ENCODE data around the gene IRAK3. TPM values are rescaled to one million over a fixed set of nuclear protein-coding genes. Genes with fewer than 3 reads are reported as not detected.
A peak's percentile ranks its signal among the peaks of the same experiment; 100 is the strongest.

Gene IRAK3
- total RNA-seq, 2 experiments from 2014 or later: 0.59 to 0.74 TPM

DNA sequence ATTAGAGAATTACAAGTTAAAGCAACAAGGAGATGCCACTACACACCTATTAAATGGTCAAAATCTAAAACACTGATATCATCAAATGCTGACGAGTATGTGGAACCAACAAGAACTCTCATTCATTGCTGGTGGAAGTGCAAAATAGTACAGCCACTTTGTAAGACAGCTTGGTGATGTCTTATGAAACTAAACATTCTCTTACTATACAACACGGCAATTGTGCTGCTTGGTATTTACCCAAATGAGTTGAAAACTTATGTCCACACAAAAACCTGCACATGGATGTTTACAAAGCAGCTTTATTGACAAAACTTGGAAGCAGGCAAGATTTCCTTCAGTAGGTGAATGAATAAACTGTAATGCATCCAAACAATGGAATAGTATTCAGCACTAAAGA, 22.5 kb upstream of the IRAK3 start:
- intact Hi-C loops (cut with DNase I, micrococcal nuclease): loop anchor here (5.0 to 10.0 kb wide), 2 partner anchors 136 to 138 kb away; partner anchors contain the start of gene HELB (in 2 of the 2)
- Mint-ChIP-seq H3K36me3 (ENCODE audit: low read depth) (peaks cover 80% of the 10 kb centered on the region), H3K4me3 (peak overlapping the region; percentile 84), H3K4me1 (ENCODE audit: low read depth) (peaks cover 86% of the 10 kb centered on the region), H3K27me3 (no peaks in the 10 kb centered on the region), H3K27ac (peak overlapping the region; percentile 93), H3K9me3 (peaks cover 18% of the 10 kb centered on the region)
- Histone ChIP-seq H3K27ac (ENCODE audit: low read depth in 1 of 2, low read length in 2 of 2) (no peak overlapping the region), H3K9me3 (ENCODE audit: control insufficient read depth in 1 of 2, insufficient read depth in 1 of 2, low read length in 2 of 2) (no peaks in the 10 kb centered on the region), H3K27me3 (ENCODE audit: control insufficient read depth in 1 of 2, insufficient read depth in 2 of 2, low read length in 2 of 2) (no peaks in the 10 kb centered on the region), H3K4me1 (ENCODE audit: insufficient read depth, low read length) (peaks cover 17% of the 10 kb centered on the region), H3K36me3 (ENCODE audit: insufficient read depth, low read length) (peaks cover 13% of the 10 kb centered on the region), H3K4me3 (ENCODE audit: low read length) (no peak overlapping the region)
- DNase-seq: no peak
- no peak for ATAC-seq (ENCODE audit: poor library complexity)
- ChIA-PET POLR2A (interaction anchor here (0.6 to 1.0 kb wide), 2 partner anchors 734 to 744 kb away, joined by 3 to 4 read pairs; no protein-coding TSS in a partner anchor), CTCF (no interaction called here)
- TF ChIP-seq, protein P1, sequence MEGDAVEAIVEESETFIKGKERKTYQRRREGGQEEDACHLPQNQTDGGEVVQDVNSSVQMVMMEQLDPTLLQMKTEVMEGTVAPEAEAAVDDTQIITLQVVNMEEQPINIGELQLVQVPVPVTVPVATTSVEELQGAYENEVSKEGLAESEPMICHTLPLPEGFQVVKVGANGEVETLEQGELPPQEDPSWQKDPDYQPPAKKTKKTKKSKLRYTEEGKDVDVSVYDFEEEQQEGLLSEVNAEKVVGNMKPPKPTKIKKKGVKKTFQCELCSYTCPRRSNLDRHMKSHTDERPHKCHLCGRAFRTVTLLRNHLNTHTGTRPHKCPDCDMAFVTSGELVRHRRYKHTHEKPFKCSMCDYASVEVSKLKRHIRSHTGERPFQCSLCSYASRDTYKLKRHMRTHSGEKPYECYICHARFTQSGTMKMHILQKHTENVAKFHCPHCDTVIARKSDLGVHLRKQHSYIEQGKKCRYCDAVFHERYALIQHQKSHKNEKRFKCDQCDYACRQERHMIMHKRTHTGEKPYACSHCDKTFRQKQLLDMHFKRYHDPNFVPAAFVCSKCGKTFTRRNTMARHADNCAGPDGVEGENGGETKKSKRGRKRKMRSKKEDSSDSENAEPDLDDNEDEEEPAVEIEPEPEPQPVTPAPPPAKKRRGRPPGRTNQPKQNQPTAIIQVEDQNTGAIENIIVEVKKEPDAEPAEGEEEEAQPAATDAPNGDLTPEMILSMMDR (IDR thresholded peaks at IDR 0.05): no peak

DNA sequence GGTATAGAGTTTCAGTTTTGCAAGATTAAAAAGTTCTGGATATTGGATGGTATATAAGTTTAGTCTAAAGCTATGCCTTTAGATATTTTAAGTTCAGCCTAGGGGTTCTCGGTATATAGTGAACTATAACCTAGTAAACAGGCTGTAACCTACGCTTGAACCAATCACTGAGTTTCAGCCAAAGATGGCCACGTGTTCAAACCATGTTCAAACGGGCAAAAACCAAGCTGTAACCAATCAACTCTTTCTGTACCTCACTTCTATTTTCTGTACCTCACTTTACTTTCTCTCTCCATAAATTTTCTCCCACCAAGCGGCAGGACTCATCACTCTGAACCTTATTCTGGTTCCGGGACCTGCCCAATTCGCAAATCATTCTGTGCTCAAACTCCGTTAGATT, 20.6 kb upstream of the IRAK3 start:
- Mint-ChIP-seq H3K27ac (peak overlapping the region; percentile 93), H3K27me3 (peaks cover 4% of the 10 kb centered on the region), H3K36me3 (ENCODE audit: low read depth) (peaks cover 61% of the 10 kb centered on the region), H3K9me3 (peaks cover 14% of the 10 kb centered on the region), H3K4me3 (peak overlapping the region; percentile 93), H3K4me1 (ENCODE audit: low read depth) (peaks cover 68% of the 10 kb centered on the region)
- no peak overlapping the region for H3K27ac ChIP-seq (ENCODE audit: low read depth in 1 of 2, low read length in 2 of 2)
- intact Hi-C loops (cut with DNase I, micrococcal nuclease): loop anchor here (2.0 to 10.0 kb wide), 4 partner anchors 20 to 136 kb away; partner anchors contain the start of genes HELB (in 2 of the 2) and LLPH (in 2 of the 2)
- TF ChIP-seq, protein P1 (IDR thresholded peaks at IDR 0.05): no peak
- POLR2A ChIA-PET: interaction anchor here (0.7 to 2.6 kb wide), 20 partner anchors 9 to 1946 kb away, joined by 3 to 94 read pairs (median 6); partner anchors contain the start of genes CAND1, HELB, IRAK3 and KICS2
- ATAC-seq (ENCODE audit: poor library complexity) (no peak), DNase-seq (no peak)
- peak overlapping the region; percentile 88 for H3K4me3 ChIP-seq (ENCODE audit: low read length)
- H3K9me3 ChIP-seq (ENCODE audit: control insufficient read depth in 1 of 2, insufficient read depth in 1 of 2, low read length in 2 of 2): no peaks in the 10 kb centered on the region
- peaks cover 17% of the 10 kb centered on the region for H3K4me1 ChIP-seq (ENCODE audit: insufficient read depth, low read length)
- CTCF ChIA-PET: interaction anchor here (1.5 to 2.2 kb wide), 2 partner anchors 23 to 38 kb away, joined by 7 to 19 read pairs; partner anchors contain the start of gene LLPH
- H3K36me3 ChIP-seq (ENCODE audit: insufficient read depth, low read length): peaks cover 13% of the 10 kb centered on the region
- no peaks in the 10 kb centered on the region for H3K27me3 ChIP-seq (ENCODE audit: control insufficient read depth in 1 of 2, insufficient read depth in 2 of 2, low read length in 2 of 2)

DNA sequence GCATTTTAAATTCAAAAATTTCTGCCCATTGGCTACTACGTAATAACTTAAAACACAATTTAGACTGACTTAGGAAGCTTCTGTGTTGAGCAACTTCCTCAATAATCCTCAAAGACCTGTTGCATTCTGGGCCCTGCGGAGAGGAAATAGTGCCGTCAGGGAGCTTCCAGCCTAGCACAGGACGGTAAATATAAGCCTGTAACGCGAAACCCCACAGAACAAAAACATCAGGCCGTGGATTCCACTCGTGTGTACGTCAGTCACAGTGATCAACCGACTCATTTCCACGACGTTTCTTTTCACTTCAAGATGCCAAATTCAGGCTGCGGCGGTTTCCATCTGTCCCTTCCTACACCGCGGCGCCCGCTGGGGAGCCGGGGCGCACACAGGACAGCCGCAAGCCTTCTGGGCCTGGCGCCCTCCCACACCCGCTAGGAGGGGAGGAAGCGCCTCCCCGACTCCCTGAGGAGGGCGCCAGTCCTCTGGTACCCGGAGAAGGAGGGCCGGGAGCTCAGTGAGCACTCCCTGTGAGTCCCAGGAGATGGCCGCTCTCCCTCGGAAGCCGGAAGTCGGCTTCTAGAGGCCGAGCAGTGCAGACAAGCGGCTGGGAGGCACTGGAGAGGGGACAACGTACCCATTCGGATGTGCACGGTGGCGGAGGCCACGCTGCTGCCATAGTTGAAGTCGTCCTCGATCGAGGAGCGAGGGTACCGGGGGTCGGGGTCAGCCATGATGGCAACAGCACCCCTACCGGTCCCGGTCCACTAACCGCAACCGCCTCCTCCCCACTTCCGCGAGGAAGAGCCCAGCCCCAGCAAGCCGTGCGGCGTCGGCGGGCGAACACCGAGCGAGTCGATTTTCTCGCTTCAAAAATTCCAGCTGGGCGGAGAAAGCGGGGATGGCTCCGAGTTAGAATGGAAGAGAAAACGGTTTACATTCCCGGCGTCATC, 19.5 kb upstream of the IRAK3 start, which contains the start of gene TMBIM4:
TMBIM4 (minus strand) TSS at position 776 of the 950 bp plus-strand sequence; CDS start at position 731, 45 bp downstream.
- peak within 1 kb of the TSS; percentile 93 for H3K4me3 Mint-ChIP-seq
- peaks cover 57% of the 10 kb centered on the region for H3K4me1 Mint-ChIP-seq (ENCODE audit: low read depth)
- peaks cover 4% of the 10 kb centered on the region for H3K27me3 Mint-ChIP-seq
- ATAC-seq (ENCODE audit: poor library complexity) (peak; percentile 81), DNase-seq (peak; percentile 64 to 94 (median 77))
- intact Hi-C loops (cut with DNase I, micrococcal nuclease): loop anchor here (2.0 to 10.0 kb wide), 5 partner anchors 21 to 135 kb away; partner anchors contain the start of genes HELB (in 2 of the 2) and LLPH (in 2 of the 2)
- ChIA-PET POLR2A (interaction anchor here (0.5 to 2.6 kb wide), 26 partner anchors 10 to 1947 kb away, joined by 3 to 94 read pairs (median 5); partner anchors contain the start of genes CAND1, HELB, IRAK3 and KICS2), CTCF (interaction anchor here (1.0 to 2.2 kb wide), 7 partner anchors 20 to 1000 kb away, joined by 3 to 19 read pairs (median 3); partner anchors contain the start of genes IRAK3, LEMD3 and LLPH)
- H3K36me3 Mint-ChIP-seq (ENCODE audit: low read depth): peaks cover 50% of the 10 kb centered on the region
- TF ChIP-seq, protein P1 (IDR thresholded peaks at IDR 0.05): peak; percentile 57
- H3K27ac Mint-ChIP-seq: peak within 1 kb of the TSS; percentile 93
- Histone ChIP-seq H3K4me1 (ENCODE audit: insufficient read depth, low read length) (peaks cover 17% of the 10 kb centered on the region), H3K27ac (ENCODE audit: low read depth in 1 of 2, low read length in 2 of 2) (peak within 1 kb of the TSS; percentile 98), H3K36me3 (ENCODE audit: insufficient read depth, low read length) (peaks cover 13% of the 10 kb centered on the region), H3K4me3 (ENCODE audit: low read length) (peak within 1 kb of the TSS; percentile 88), H3K9me3 (ENCODE audit: control insufficient read depth in 1 of 2, insufficient read depth in 1 of 2, low read length in 2 of 2) (peaks cover 0 to 8% of the 10 kb centered on the region in 2 experiments), H3K27me3 (ENCODE audit: control insufficient read depth in 1 of 2, insufficient read depth in 2 of 2, low read length in 2 of 2) (no peaks in the 10 kb centered on the region)
- H3K9me3 Mint-ChIP-seq: peaks cover 11% of the 10 kb centered on the region
